ENCODE results near the gene CNTF.
A peak's percentile ranks its signal among the peaks of the same experiment; 100 is the strongest.

Gene CNTF

GRCh38 chr11:58608331-58608730 is 14.1 kb upstream of the CNTF start:
- no peak for DNase-seq

GRCh38 chr11:58609723-58610122 is 12.7 kb upstream of the CNTF start:
- no peak for DNase-seq

GRCh38 chr11:58613228-58613627 is 9.2 kb upstream of the CNTF start:
- peak; percentile 36 for DNase-seq

- DNase-seq: no peak
Measured at GRCh38 chr11:58615559-58615958, 6.9 kb upstream of the CNTF start.

- no peak for DNase-seq
Measured at GRCh38 chr11:58616594-58616993, 5.9 kb upstream of the CNTF start.

- DNase-seq: no peak
Measured at GRCh38 chr11:58617976-58618557, 4.4 kb upstream of the CNTF start.

GRCh38 chr11:58621586-58622262 is 741 bp upstream of the CNTF start:
- DNase-seq: no peak

- no peak for DNase-seq
Measured at GRCh38 chr11:58625086-58625485, 2.6 kb downstream of the CNTF start.

- no peak for DNase-seq
Measured at GRCh38 chr11:58625826-58626460, 3.5 kb downstream of the CNTF start.

- no peak for DNase-seq
Measured at GRCh38 chr11:58626934-58627483, 4.5 kb downstream of the CNTF start.

- DNase-seq: no peak
Measured at GRCh38 chr11:58628446-58628845, 6.0 kb downstream of the CNTF start.

- DNase-seq: peak; percentile 12
Measured at GRCh38 chr11:58629857-58630256, 7.4 kb downstream of the CNTF start.

GRCh38 chr11:58631378-58631777 is 8.9 kb downstream of the CNTF start:
- DNase-seq: no peak

GRCh38 chr11:58632510-58632909 is 10.0 kb downstream of the CNTF start:
- no peak for DNase-seq

GRCh38 chr11:58636587-58636986 is 14.1 kb downstream of the CNTF start:
- no peak for DNase-seq

- DNase-seq: no peak
Measured at GRCh38 chr11:58637371-58637770, 14.9 kb downstream of the CNTF start.

GRCh38 chr11:58639103-58639502 is 16.6 kb downstream of the CNTF start:
- DNase-seq: no peak

GRCh38 chr11:58639669-58640068 is 17.2 kb downstream of the CNTF start:
- no peak for DNase-seq

GRCh38 chr11:58640386-58641023 is 18.0 kb downstream of the CNTF start:
- no peak for DNase-seq

GRCh38 chr11:58641341-58641740 is 18.9 kb downstream of the CNTF start:
- DNase-seq: no peak

GRCh38 chr11:58641803-58642581 is 19.5 kb downstream of the CNTF start:
- no peak for DNase-seq

- DNase-seq: no peak
Measured at GRCh38 chr11:58645854-58646253, 23.4 kb downstream of the CNTF start.

- DNase-seq: no peak
Measured at GRCh38 chr11:58647141-58647699, 24.8 kb downstream of the CNTF start.
